Tibial artery (tissue), 4 donors: Measurements from ENCODE around the gene WDR44.

Experiments
- DNase-seq, 2 donors: peaks; one replicate each; pipeline ENCODE4 v3.0.0-alpha.2; 2019
- H3K27ac ChIP-seq, 2 donors: fragments of 200-600 bp; sonication (generic) in 1 of 2; 1 replicate in 1 of 2; 2 replicates in 1 of 2; pipeline ENCODE4 v1.5.1; 2018 to 2019; ENCODE audit warnings: mild to moderate bottlenecking in 1 of 2
- H3K27me3 ChIP-seq, 2 donors: fragments of 200-600 bp; sonication (generic) in 1 of 2; one replicate each; pipeline versions ENCODE4 v1.5.1 to v1.6.0; 2016 to 2019
- H3K36me3 ChIP-seq, 3 donors: fragments of 200-600 bp; sonication (generic) in 2 of 3; one replicate each; pipeline ENCODE4 v1.5.1; 2016 to 2019; ENCODE audit warnings: mild to moderate bottlenecking in 2 of 3
- H3K4me1 ChIP-seq, 4 donors: fragments of 200-600 bp; sonication (generic) in 2 of 4; 1 replicate in 3 of 4; 2 replicates in 1 of 4; pipeline ENCODE4 v1.5.1; 2016 to 2019
- H3K4me3 ChIP-seq, 2 donors: fragments of 200-600 bp; sonication (generic) in 1 of 2; 1 replicate in 1 of 2; 2 replicates in 1 of 2; pipeline ENCODE4 v1.5.1; 2018 to 2019; ENCODE audit warnings: mild to moderate bottlenecking in 2 of 2
- H3K9me3 ChIP-seq, 3 donors: fragments of 200-600 bp; sonication (generic) in 1 of 3; one replicate each; pipeline ENCODE4 v1.5.1; 2016 to 2019
- intact Hi-C: fragments of 100-400 bp; cut with DNase I; formaldehyde crosslinking; loops from one replicate; pipeline ENCODE4 v1.15.0; 2023; ENCODE audit warnings: low total_unique reads
- TF ChIP-seq, protein P1 (sequence below), 2 experiments: fragments of 200-600 bp in 1 of 2; fragments of 450-650 bp in 1 of 2; IDR thresholded peaks; one replicate each; pipeline ENCODE4 v1.5.1; 2017 to 2019; ENCODE audit warnings: antibody characterized with exemption in 2 of 2, mild to moderate bottlenecking in 1 of 2, moderate library complexity in 1 of 2

WDR44 gene

DNA sequence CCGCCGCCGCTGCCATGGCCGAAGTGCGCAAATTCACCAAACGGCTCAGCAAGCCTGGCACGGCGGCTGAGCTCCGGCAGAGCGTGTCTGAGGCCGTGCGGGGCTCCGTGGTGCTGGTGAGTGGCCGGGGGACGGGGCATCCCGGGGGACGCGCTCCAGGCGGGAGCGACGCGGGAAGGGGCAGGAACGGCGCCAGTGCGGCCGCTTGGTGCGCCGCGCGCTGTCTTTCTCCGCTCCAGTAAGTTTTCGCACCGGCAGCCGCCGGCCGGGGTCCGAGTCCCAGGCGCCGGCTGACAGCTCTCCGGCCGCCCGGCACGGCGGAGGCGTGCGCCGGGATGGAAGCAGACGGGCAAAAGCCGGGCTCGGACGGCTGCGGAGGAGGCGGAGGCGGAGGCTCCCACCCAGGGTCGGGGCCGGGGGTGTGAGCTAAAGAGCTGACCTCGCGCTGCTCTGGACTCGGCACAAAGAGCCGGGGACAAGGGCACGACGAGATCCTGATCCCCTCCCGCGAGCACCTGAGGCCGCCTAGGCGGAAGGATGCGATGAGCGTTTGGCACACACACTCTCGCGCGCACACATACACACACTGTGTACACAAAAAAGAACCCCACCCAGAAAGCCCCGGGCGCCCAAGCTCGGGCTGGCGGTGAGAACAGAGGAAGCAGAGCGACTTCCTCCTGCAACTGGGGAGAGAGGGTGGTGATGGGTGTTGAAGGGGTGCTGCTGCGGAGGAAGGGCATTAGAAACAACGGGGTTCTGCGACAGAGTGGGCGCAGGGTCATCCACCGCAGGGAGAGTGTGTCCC is 150.3 kb downstream of the WDR44 start:
- Histone ChIP-seq H3K9me3 (no peaks in the 10 kb centered on the region), H3K36me3 (no peaks in the 10 kb centered on the region), H3K27ac (peak overlapping the region; percentile 92 to 95), H3K4me3 (peak overlapping the region; percentile 92 to 93), H3K27me3 (no peaks in the 10 kb centered on the region), H3K4me1 (peaks cover 0 to 29% (median 3%) of the 10 kb centered on the region in 4 donors)
- intact Hi-C loops: no loop called here
- TF ChIP-seq, protein P1, sequence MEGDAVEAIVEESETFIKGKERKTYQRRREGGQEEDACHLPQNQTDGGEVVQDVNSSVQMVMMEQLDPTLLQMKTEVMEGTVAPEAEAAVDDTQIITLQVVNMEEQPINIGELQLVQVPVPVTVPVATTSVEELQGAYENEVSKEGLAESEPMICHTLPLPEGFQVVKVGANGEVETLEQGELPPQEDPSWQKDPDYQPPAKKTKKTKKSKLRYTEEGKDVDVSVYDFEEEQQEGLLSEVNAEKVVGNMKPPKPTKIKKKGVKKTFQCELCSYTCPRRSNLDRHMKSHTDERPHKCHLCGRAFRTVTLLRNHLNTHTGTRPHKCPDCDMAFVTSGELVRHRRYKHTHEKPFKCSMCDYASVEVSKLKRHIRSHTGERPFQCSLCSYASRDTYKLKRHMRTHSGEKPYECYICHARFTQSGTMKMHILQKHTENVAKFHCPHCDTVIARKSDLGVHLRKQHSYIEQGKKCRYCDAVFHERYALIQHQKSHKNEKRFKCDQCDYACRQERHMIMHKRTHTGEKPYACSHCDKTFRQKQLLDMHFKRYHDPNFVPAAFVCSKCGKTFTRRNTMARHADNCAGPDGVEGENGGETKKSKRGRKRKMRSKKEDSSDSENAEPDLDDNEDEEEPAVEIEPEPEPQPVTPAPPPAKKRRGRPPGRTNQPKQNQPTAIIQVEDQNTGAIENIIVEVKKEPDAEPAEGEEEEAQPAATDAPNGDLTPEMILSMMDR (IDR thresholded peaks at IDR 0.05): no peak
- peak; percentile 54 to 75 for DNase-seq

DNA sequence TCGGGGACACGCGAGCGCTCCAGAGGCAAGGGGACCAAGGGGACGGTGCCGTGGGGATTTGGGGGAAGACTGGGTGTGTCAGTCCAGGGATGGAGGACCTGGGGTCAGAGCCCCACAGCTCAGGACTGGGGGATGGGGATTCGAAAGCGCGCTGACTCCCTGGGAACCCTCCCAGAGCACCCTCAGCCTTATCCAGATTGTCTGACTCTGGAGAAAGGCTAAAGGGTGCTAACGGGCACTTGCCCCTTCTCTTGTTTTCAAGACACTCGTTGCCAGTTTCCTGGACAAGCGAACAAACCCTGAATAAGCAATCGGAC is 150.8 kb downstream of the WDR44 start:
- H3K4me1 ChIP-seq: peaks cover 0 to 29% (median 3%) of the 10 kb centered on the region in 4 donors
- peak overlapping the region; percentile 92 to 95 for H3K27ac ChIP-seq
- intact Hi-C loops: no loop called here
- H3K9me3 ChIP-seq: no peaks in the 10 kb centered on the region
- TF ChIP-seq, protein P1 (IDR thresholded peaks at IDR 0.05): no peak
- no peaks in the 10 kb centered on the region for H3K36me3 ChIP-seq
- no peaks in the 10 kb centered on the region for H3K27me3 ChIP-seq
- no peak for DNase-seq
- peak overlapping the region; percentile 92 to 93 for H3K4me3 ChIP-seq

DNA sequence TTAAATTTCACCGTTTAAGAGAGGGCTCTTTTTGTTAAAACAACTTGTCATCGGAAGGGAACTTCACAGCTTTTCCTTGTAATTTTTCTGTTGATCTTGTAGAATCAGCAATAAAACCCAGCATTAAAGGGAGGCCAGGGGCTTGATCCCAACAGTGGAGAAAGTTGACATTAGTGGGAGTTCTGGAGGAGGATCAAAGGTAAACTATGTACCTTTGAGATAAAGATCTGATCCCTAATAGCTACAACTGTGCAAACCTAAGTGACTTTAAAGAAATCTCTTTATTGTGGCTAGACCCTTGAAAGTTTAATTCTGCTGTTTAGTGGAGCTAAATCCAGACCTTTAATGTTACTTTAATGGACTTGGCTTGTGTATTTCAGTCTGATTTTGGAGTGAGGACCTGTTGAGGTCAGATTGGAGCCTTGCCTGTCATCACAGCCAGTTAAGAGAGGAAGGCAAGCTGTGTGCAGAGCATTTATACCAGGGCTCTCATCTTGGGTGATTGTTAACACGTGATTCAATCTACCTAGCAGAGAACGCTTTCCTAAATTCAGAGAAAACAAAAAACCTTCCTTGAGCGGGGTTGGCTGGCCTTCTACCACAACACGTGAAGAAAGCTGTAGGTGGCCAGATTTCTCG is 151.4 kb downstream of the WDR44 start:
- TF ChIP-seq, protein P1 (IDR thresholded peaks at IDR 0.05): no peak
- Histone ChIP-seq H3K4me3 (peak overlapping the region; percentile 92 to 93), H3K36me3 (no peaks in the 10 kb centered on the region), H3K27ac (peak overlapping the region; percentile 92 to 95), H3K4me1 (peaks cover 0 to 29% (median 3%) of the 10 kb centered on the region in 4 donors), H3K9me3 (no peaks in the 10 kb centered on the region), H3K27me3 (no peaks in the 10 kb centered on the region)
- intact Hi-C loops: no loop called here
- DNase-seq: no peak

DNA sequence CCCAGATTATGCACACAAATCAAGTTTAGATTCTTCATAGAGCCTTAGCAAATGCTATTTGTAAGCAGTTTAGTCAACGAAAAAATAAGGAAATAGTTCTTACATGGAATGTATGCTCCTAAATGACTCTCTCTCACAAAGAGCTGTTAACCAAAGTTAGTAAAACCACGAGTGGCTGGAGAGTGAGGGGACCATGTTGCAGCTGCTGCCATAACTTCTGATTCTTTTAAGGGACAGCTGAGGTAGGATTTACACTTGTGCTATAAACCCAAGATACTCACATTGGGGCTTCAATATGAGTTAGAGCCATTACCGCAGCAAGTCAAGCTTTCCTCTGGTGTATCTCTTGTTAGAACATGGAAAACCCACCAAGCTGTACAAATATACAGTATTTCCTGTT is 152.4 kb downstream of the WDR44 start:
- Histone ChIP-seq H3K4me1 (peaks cover 0 to 31% (median 3%) of the 10 kb centered on the region in 4 donors), H3K9me3 (no peaks in the 10 kb centered on the region), H3K4me3 (peak overlapping the region in 1 of 2 donors; percentile 93), H3K27me3 (no peaks in the 10 kb centered on the region), H3K27ac (peak overlapping the region; percentile 92 to 95), H3K36me3 (no peaks in the 10 kb centered on the region)
- intact Hi-C loops: no loop called here
- DNase-seq: no peak
- TF ChIP-seq, protein P1 (IDR thresholded peaks at IDR 0.05): no peak

DNA sequence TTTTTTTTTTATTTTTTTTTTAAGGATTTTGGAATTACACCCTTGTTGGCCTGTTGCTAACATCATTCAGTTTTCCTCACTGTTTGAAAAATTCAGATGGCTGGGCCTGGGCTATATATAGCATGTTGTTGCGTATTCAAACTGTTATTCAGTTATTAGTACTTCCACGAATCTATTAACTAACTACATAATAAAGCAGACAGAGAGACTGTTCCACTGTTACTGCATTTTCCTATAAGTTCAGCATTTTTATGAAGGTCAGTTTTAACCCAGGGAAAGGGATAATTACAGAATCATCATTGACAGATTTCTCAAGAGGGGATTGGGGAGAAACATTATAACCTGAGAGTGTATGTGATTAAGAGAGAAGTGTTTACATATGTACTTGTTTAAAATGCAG is 152.8 kb downstream of the WDR44 start:
- Histone ChIP-seq H3K36me3 (no peaks in the 10 kb centered on the region), H3K27ac (peak overlapping the region; percentile 92 to 95), H3K9me3 (no peaks in the 10 kb centered on the region), H3K4me1 (peaks cover 0 to 35% (median 3%) of the 10 kb centered on the region in 4 donors), H3K4me3 (no peak overlapping the region), H3K27me3 (no peaks in the 10 kb centered on the region)
- intact Hi-C loops: no loop called here
- TF ChIP-seq, protein P1 (IDR thresholded peaks at IDR 0.05): no peak
- DNase-seq: no peak
